HCT116 (cell line): ENCODE results near the gene LRRK2.

Source experiments
- CTCF ChIP-seq, 3 experiments: fragments of 200-600 bp in 1 of 3; sonication (generic) in 1 of 3; IDR thresholded peaks in 2 of 3; conservative IDR thresholded peaks in 1 of 3; 2 replicates each; pipeline ENCODE4 v1.5.1; 2012 to 2017; ENCODE audit warnings: low read depth in 2 of 3, low read length in 2 of 3, antibody characterized with exemption in 1 of 3, borderline replicate concordance in 1 of 3, control low read depth in 1 of 3, mild to moderate bottlenecking in 1 of 3, mixed read lengths in 1 of 3, mixed run types in 1 of 3, moderate library complexity in 1 of 3; ENCODE audit not compliant: insufficient read depth in 1 of 3
- EGR1 ChIP-seq: IDR thresholded peaks from 2 replicates; pipeline ENCODE4 v1.6.1; 2012; ENCODE audit warnings: low read depth
- EZH2 ChIP-seq: fragments of 200-600 bp; sonication (generic); IDR thresholded peaks from 2 replicates; pipeline ENCODE4 v1.6.1; 2017; ENCODE audit warnings: antibody characterized with exemption, mixed run types
- JUND ChIP-seq: IDR thresholded peaks from 2 replicates; pipeline ENCODE4 v1.6.1; 2012
- POLR2AphosphoS5 ChIP-seq: IDR thresholded peaks from 2 replicates; pipeline ENCODE4 v1.6.1; 2011; ENCODE audit warnings: mild to moderate bottlenecking, low read depth, low read length, moderate library complexity
- TF ChIP-seq, protein P1 (sequence below): IDR thresholded peaks from 2 replicates; pipeline ENCODE4 v1.6.1; 2012; ENCODE audit warnings: low read depth

- TF ChIP-seq EGR1, result no peak
- TF ChIP-seq CTCF (IDR thresholded peaks at IDR 0.05 in 2 of 3, conservative IDR thresholded peaks at IDR 0.05 in 1 of 3; ENCODE audit: borderline replicate concordance in 1 of 3, insufficient read depth in 1 of 3, low read depth in 2 of 3, low read length in 2 of 3), result no peak
- TF ChIP-seq, protein P1, sequence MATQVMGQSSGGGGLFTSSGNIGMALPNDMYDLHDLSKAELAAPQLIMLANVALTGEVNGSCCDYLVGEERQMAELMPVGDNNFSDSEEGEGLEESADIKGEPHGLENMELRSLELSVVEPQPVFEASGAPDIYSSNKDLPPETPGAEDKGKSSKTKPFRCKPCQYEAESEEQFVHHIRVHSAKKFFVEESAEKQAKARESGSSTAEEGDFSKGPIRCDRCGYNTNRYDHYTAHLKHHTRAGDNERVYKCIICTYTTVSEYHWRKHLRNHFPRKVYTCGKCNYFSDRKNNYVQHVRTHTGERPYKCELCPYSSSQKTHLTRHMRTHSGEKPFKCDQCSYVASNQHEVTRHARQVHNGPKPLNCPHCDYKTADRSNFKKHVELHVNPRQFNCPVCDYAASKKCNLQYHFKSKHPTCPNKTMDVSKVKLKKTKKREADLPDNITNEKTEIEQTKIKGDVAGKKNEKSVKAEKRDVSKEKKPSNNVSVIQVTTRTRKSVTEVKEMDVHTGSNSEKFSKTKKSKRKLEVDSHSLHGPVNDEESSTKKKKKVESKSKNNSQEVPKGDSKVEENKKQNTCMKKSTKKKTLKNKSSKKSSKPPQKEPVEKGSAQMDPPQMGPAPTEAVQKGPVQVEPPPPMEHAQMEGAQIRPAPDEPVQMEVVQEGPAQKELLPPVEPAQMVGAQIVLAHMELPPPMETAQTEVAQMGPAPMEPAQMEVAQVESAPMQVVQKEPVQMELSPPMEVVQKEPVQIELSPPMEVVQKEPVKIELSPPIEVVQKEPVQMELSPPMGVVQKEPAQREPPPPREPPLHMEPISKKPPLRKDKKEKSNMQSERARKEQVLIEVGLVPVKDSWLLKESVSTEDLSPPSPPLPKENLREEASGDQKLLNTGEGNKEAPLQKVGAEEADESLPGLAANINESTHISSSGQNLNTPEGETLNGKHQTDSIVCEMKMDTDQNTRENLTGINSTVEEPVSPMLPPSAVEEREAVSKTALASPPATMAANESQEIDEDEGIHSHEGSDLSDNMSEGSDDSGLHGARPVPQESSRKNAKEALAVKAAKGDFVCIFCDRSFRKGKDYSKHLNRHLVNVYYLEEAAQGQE, result no peak
- TF ChIP-seq POLR2AphosphoS5, result no peak
- TF ChIP-seq EZH2, result no peak
- no peak for TF ChIP-seq JUND
Observed at GRCh38 chr12:40399656-40400055, 174.9 kb downstream of the LRRK2 start.
